ENCODE data around the gene C9orf152. TPM values are rescaled to one million over a fixed set of nuclear protein-coding genes. Genes with fewer than 3 reads are reported as not detected.

The C9orf152 gene
- total RNA-seq, 1 donor from 2014 or later, result not detected

Other genes starting within 250 kb of the C9orf152 start
- 305 and 311 TPM in 2 replicates for gene TXN, start 48.3 kb upstream of the C9orf152 start, total RNA-seq
- not detected in 2 replicates for gene TXNDC8, start 129.7 kb upstream of the C9orf152 start, total RNA-seq